ENCODE data around the gene ERO1A.
A peak's percentile ranks its signal among the peaks of the same experiment; 100 is the strongest.

Gene ERO1A

DNA sequence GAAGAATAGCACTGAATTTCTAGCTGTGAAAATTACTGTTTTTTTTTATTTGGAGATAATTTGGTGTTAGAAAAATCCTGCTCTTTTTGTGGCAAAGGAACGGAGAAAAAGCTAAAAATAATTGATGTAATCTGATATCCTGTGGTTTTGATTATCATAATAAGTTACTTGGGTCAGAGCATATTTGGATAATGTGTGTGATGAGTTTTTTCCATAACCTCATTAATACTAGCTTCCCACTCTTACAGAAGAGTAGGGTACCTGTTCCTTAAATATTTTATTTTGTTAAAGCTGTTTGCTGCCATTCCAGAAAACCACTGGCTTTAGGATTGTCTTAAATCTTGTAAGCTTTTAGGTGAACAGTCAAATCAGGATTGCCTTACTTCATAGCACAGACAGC is 16.3 kb upstream of the ERO1A start:
- H3K27ac Mint-ChIP-seq, result no peak overlapping the region
- no peak for ATAC-seq (replicated peaks)
- peaks cover 11 to 14% of the 10 kb centered on the region in 2 donors for H3K4me1 Mint-ChIP-seq
- H3K4me3 Mint-ChIP-seq, result no peak overlapping the region
- no peaks in the 10 kb centered on the region for H3K9me3 Mint-ChIP-seq
- no peaks in the 10 kb centered on the region for H3K27me3 Mint-ChIP-seq
- no peak for DNase-seq
- H3K36me3 Mint-ChIP-seq, result peaks cover 33 to 36% of the 10 kb centered on the region in 2 donors

DNA sequence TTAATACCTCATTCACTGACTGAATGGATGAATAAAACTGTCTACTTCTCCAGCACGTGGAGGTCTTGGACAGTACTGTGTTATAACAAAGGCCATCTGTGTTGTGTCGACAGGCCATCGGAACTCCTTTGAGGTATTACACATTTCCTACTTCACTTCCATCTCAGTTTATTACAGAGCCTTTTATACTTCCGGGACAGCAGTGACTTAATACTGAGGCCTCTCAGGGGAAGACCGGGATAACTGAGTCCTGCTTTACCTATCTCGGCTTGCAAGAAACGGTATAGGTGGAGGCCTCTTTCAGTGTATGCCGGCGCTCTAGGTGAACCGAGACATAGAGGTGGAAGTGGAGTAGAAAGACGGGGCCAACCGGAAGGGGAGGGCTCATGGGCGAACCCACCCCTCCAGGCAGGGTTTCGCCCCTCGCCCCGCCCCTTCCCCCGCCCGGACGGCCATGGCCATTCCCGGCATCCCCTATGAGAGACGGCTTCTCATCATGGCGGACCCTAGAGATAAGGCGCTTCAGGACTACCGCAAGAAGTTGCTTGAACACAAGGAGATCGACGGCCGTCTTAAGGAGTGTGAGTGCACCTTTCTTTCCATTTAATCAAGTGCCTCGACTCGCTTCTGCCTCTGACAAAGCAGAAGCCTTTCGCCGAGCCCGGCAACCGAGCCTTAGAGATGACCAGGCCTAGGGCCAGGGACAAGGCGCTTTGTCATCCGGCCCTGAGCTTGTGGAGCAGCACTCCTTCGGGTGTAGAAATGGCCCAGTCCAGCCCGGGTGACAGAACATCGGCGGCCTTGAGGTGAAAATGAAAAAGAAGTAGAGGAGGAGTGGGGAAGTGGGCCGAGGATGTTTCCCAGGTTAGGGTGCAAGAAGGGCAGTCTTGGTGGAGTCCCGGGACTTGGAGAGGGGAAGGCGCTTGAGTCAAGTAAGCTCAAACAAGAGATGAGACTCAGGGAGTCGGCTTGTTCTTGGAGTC is 11.7 kb upstream of the ERO1A start, which contains the start of gene PSMC6:
Gene PSMC6 (plus strand): TSS at position 477 of the 983 bp plus-strand sequence. CDS start 20 bp downstream, at position 497.
- Mint-ChIP-seq H3K9me3 (peaks cover 0 to 2% of the 10 kb centered on the region in 2 donors), H3K4me1 (peaks cover 14 to 20% of the 10 kb centered on the region in 2 donors), H3K27me3 (no peaks in the 10 kb centered on the region), H3K36me3 (peaks cover 11 to 17% of the 10 kb centered on the region in 2 donors), H3K4me3 (peak within 1 kb of the TSS; percentile 94 to 99), H3K27ac (peak within 1 kb of the TSS; percentile 99)
- DNase-seq (peak; percentile 82), ATAC-seq (replicated peaks) (peak; percentile 97 to 99)

DNA sequence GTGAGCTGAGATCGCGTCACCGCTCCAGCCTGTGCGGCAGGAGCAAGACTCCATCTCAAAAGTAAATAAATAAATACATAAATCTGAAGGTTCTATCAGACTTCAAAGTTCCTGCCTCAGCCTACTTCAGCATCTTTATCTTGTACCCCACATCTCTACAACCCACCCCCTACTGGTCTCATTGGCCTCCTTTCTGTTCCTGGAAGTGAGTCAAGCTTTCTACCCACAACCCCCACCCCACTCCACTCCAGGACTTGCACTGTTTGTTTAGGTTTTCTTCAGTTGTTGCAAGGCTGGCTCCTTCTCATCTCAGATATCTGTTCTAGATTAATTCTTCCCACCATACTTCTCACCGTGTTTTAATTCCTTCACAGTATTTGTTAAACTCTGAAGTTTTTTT is 10.9 kb upstream of the ERO1A start:
- peaks cover 15 to 23% of the 10 kb centered on the region in 2 donors for H3K4me1 Mint-ChIP-seq

DNA sequence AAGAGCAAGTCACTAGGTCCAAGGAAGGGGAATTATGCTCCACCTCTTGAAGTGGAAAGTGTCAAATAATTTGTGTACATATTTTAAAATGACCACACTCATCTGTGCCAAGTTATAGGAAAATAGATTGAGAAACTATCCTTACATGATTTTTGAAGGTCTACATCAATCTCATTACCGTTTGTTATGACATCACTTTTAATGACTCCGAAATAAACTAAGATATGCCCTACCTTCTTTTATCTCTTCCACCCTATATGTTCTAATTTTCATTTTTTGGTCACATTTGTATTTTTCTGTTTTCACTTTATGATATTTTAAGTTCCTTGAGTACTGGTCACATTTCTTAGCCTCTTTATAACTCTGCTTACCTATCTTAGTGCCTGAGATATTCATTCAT is 8.3 kb upstream of the ERO1A start:
- H3K27me3 Mint-ChIP-seq, result no peaks in the 10 kb centered on the region
- H3K27ac Mint-ChIP-seq, result peak overlapping the region; percentile 20
- H3K4me1 Mint-ChIP-seq, result peaks cover 22 to 50% of the 10 kb centered on the region in 2 donors
- H3K4me3 Mint-ChIP-seq, result no peak overlapping the region
- ATAC-seq (replicated peaks) (no peak), DNase-seq (no peak)
- peaks cover 0 to 2% of the 10 kb centered on the region in 2 donors for H3K9me3 Mint-ChIP-seq
- peaks cover 3 to 12% of the 10 kb centered on the region in 2 donors for H3K36me3 Mint-ChIP-seq

More for the DNA sequence above, 10.9 kb upstream of the ERO1A start:
- H3K4me3 Mint-ChIP-seq, result peak overlapping the region; percentile 94 to 99
- no peaks in the 10 kb centered on the region for H3K27me3 Mint-ChIP-seq
- no peak for DNase-seq
- peaks cover 10 to 16% of the 10 kb centered on the region in 2 donors for H3K36me3 Mint-ChIP-seq
- H3K27ac Mint-ChIP-seq, result peak overlapping the region; percentile 99
- peaks cover 0 to 2% of the 10 kb centered on the region in 2 donors for H3K9me3 Mint-ChIP-seq
- ATAC-seq (replicated peaks), result peak; percentile 17 to 19

DNA sequence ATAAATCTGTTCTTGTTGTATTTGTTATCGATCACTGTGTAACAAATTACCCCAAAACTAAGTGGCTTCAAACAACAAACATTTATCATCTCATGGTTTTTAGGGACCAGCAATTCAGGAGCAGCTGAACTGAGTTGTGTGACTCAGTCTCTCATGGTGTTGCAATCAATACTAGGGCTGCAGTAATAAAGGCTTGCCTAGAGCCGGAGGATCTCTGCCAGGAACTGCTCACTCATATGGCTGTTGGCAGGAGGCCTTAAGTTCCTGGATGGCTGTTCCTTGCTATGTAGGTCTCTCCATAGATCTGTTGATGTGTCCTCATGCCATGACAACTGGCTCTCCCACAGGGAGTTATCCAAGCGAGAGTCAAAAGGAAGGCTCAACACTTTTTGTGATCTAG is 7.9 kb upstream of the ERO1A start:
- Mint-ChIP-seq H3K9me3 (peaks cover 0 to 2% of the 10 kb centered on the region in 2 donors), H3K4me1 (peaks cover 21 to 48% of the 10 kb centered on the region in 2 donors), H3K27me3 (no peaks in the 10 kb centered on the region), H3K4me3 (no peak overlapping the region), H3K27ac (no peak overlapping the region), H3K36me3 (peaks cover 2 to 11% of the 10 kb centered on the region in 2 donors)
- no peak for ATAC-seq (replicated peaks)
- no peak for DNase-seq

DNA sequence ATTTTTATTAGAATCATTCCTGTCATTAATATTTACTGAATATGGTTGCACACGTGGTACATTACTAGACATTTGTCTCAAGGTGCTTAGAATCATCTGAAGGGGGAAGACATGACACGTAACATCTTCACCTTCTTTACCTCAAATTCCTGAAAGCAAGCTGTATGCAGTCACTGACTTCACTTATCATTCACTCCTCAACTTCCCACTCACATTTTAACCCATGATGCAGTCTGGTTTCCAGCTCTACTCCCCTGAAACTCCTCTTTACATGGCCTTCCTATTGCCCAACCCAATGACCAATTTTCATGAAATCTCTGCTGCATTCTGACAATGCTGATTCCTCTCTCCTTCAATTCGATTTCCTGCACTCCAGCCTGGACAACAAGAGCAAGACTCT is 5.9 kb upstream of the ERO1A start:
- DNase-seq, result no peak
- H3K27ac Mint-ChIP-seq, result peak overlapping the region; percentile 56
- peaks cover 9 to 36% of the 10 kb centered on the region in 2 donors for H3K4me1 Mint-ChIP-seq
- ATAC-seq (replicated peaks), result peak; percentile 29 to 35
- H3K27me3 Mint-ChIP-seq, result no peaks in the 10 kb centered on the region
- peak overlapping the region in 1 of 2 donors; percentile 7 for H3K4me3 Mint-ChIP-seq
- H3K9me3 Mint-ChIP-seq, result no peaks in the 10 kb centered on the region
- H3K36me3 Mint-ChIP-seq, result no peaks in the 10 kb centered on the region

DNA sequence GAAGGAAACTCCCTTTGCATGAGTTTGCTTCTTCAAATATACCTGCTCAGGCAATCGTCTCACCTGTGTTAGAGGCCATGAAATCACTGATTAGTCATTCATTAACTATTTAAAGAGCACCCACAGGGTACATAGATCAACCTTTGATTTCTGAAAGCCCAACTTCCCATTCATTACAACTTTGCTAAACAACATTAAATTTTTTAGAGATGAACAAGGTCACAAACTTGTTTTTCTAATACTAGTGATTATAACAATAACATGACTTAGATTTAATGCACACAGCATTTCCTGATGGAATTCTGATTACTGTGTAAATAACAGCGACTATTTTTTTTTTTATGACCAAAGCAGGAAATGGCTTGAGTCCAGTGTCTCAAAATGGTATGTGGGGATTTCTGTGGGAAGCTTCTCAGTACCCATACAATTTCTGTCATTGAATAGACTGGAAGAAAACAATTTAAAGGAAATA is 5.4 kb upstream of the ERO1A start:
- H3K4me1 Mint-ChIP-seq, result peaks cover 8 to 34% of the 10 kb centered on the region in 2 donors
- peak; percentile 66 to 78 for ATAC-seq (replicated peaks)
- DNase-seq, result no peak
- H3K27me3 Mint-ChIP-seq, result no peaks in the 10 kb centered on the region
- H3K27ac Mint-ChIP-seq, result peak overlapping the region; percentile 37
- H3K36me3 Mint-ChIP-seq, result no peaks in the 10 kb centered on the region
- peak overlapping the region in 1 of 2 donors; percentile 30 for H3K4me3 Mint-ChIP-seq
- no peaks in the 10 kb centered on the region for H3K9me3 Mint-ChIP-seq

DNA sequence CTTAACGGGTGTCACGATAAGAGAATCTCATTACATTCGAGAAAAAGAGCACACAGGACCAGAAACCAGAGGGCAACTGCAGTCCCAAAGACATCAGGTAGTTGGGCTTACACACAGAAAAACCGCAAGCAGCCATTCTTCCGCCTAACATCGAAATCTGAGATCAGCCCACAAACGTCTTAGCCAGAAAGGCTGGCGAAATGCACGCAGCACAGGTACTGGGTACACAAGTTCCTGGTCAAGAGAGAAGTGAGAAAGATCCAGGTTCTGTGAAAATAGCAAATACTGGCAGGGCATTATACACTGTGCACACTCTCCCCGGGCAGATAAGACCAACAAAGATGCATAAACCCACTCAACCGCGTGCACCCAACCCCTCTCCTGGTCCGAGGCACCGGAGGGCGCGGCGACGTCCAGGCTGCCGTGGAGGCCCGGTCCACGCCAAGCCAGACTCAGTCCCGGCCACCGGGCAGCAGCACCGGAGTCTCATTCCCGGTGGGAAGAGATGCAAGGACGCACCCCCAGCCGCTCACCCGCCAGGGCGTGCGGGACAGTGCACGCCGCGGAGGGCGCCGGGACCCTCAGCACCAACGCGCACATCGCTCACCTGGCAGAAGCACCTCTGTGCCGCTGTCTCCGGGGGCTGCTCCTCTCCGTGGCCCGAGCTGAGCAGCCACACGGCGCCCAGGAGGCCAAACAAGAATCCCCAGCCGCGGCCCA is 437 bp downstream of the ERO1A start:
- Mint-ChIP-seq H3K4me1 (peaks cover 15 to 57% of the 10 kb centered on the region in 2 donors), H3K36me3 (peaks cover 8 to 13% of the 10 kb centered on the region in 2 donors), H3K9me3 (no peaks in the 10 kb centered on the region), H3K27me3 (no peaks in the 10 kb centered on the region), H3K27ac (peak overlapping the region; percentile 96), H3K4me3 (peak overlapping the region; percentile 85 to 95)
- ATAC-seq (replicated peaks) (peak; percentile 69 to 76), DNase-seq (peak; percentile 43)

DNA sequence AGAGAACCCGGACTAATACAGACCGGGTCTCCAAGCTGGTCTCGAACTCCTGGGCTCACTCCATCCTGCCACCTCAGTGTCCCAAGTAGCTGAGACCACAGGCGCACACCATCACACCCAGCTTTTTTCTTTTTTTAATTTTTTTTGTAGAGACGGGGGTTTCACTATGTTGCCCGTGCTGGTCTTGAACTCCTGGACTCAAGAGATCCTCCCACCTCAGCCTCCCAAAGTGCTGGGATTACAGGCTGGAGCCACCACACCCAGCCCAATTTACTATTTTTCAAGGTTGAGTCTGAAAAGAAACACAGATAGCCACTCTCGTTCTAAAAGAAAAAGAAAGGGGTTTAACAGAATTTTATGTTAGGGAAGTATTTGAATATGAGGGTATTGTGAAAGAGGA is 1.8 kb downstream of the ERO1A start:
- Mint-ChIP-seq H3K36me3 (peaks cover 8 to 14% of the 10 kb centered on the region in 2 donors), H3K9me3 (no peaks in the 10 kb centered on the region), H3K4me1 (peaks cover 15 to 45% of the 10 kb centered on the region in 2 donors), H3K27me3 (no peaks in the 10 kb centered on the region), H3K27ac (peak overlapping the region; percentile 75), H3K4me3 (peak overlapping the region; percentile 48 to 57)
- no peak for DNase-seq
- ATAC-seq (replicated peaks), result no peak

DNA sequence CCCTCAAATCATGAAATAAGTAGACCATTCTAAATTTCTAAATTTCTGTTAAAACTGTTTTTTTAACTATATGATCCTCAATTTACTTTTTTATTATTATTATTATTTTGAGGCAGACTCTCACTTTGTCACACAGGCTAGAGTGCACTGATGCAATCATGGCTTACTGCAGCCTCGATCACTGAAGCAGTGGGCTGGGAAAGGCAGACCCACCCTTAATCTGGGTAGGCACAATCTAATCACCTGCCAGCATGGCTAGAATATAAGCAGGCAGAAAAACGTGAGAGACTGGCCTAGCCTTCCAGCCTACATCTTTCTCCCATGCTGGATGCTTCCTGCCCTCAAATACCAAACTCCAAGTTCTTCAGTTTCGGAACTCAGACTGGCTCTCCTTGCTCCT is 2.3 kb downstream of the ERO1A start:
- Mint-ChIP-seq H3K36me3 (peaks cover 8 to 14% of the 10 kb centered on the region in 2 donors), H3K27ac (no peak overlapping the region), H3K4me3 (no peak overlapping the region), H3K27me3 (no peaks in the 10 kb centered on the region), H3K9me3 (no peaks in the 10 kb centered on the region), H3K4me1 (peaks cover 15 to 50% of the 10 kb centered on the region in 2 donors)
- DNase-seq (no peak), ATAC-seq (replicated peaks) (no peak)

DNA sequence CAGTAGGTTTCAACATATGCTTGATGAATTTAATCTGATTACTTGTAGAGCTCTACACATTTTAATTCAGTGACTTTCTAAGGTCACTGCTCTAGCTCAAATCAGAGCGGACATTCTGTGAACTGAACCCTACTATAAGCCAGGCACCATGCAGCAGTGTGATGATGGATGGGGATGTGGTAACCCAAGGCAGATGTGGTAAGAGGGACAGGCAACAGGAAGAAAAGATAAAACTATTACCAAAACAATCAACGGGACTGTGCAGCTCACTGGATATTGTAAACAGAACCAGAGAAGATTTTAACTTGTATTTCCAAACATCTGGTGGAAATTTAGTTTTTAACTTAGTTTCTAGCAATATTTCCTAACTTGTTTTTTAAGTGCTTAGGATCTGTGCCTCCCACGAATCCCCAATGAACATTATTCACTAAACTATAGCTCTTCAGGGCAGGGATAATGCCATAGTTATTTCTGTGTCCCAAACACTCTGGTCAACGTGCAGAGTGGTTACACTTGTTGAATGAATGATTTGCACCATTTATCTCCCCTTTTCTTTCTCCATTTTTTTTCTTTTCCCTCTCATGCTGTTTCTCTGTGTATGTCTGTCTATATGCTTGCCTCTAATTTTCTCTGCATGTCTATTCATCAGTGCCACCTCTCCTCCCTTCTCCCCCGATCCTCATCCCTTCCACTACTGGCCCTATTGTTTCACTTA is 3.0 kb downstream of the ERO1A start:
- Mint-ChIP-seq H3K9me3 (no peaks in the 10 kb centered on the region), H3K27me3 (no peaks in the 10 kb centered on the region), H3K4me3 (peak overlapping the region in 1 of 2 donors; percentile 3), H3K4me1 (peaks cover 15 to 56% of the 10 kb centered on the region in 2 donors), H3K27ac (no peak overlapping the region), H3K36me3 (peaks cover 8 to 14% of the 10 kb centered on the region in 2 donors)
- no peak for ATAC-seq (replicated peaks)
- no peak for DNase-seq

DNA sequence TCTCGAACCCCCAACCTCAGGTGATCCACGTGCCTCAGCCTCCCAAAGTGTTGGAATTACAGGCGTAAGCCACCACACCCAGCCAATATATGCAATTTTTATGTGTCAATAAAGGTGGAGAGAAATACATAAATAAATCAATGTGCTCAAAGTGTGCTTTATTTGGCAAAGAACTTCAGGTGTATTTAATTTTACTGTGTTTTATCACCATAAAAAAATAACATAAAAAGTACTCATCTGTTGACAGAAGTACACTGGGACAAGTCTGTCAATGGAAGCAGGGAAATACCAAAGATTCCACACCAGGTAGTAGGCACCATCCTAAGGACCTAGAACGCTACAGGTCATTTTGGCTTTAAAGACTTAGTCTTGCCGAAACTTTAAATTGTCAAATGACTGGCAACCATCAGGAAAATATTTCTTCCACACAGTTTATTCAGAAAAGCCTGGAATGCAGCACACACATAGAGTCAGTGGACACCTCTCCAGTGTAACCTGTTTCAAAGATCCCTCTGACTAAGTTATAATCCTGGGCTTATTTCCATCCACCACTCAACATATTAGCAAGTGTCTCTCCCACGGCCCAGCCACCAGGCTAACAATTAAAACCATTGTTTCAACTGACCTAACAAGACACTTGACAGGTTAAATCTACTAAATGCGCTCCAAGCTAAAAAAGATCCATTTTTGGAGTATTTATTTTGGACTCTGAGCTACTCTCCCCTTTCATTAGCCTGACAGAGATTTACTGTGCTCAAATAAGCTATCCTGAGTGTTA is 4.2 kb downstream of the ERO1A start:
- peaks cover 8 to 18% of the 10 kb centered on the region in 2 donors for H3K36me3 Mint-ChIP-seq
- H3K27me3 Mint-ChIP-seq, result no peaks in the 10 kb centered on the region
- peaks cover 23 to 65% of the 10 kb centered on the region in 2 donors for H3K4me1 Mint-ChIP-seq
- ATAC-seq (replicated peaks) (no peak), DNase-seq (no peak)
- H3K27ac Mint-ChIP-seq, result no peak overlapping the region
- H3K4me3 Mint-ChIP-seq, result no peak overlapping the region
- no peaks in the 10 kb centered on the region for H3K9me3 Mint-ChIP-seq

DNA sequence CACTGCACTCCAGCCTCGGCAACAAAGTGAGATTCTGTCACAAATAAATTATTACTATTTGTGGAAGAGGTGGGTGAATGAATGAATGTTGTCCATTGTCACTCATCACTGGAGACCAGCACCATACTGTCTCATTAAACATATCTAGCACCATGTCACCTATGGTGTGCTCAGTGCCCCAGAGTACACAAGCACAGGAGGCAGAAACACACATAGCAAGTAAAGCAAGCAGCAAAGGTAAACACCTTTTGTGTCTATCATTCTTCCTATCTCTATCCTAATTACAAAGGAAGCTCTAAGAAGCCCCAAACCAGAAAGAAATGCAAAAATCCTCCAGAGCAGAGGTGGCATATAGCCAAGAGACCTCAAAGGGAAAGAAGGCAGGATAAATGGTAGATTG is 9.2 kb downstream of the ERO1A start:
- no peak overlapping the region for H3K4me3 Mint-ChIP-seq
- no peaks in the 10 kb centered on the region for H3K9me3 Mint-ChIP-seq
- H3K27ac Mint-ChIP-seq, result peak overlapping the region; percentile 27
- ATAC-seq (replicated peaks), result no peak
- H3K4me1 Mint-ChIP-seq, result peaks cover 17 to 52% of the 10 kb centered on the region in 2 donors
- no peaks in the 10 kb centered on the region for H3K27me3 Mint-ChIP-seq
- peaks cover 0 to 12% of the 10 kb centered on the region in 2 donors for H3K36me3 Mint-ChIP-seq
- no peak for DNase-seq
